GM12878 (cell line): Measurements from ENCODE around the gene ATOSB. TPM values are rescaled to one million over a fixed set of nuclear protein-coding genes. Genes with fewer than 3 reads are reported as not detected.

Source experiments
- BACH1 ChIP-seq: fragments of 450-650 bp; IDR thresholded peaks from 2 replicates; pipeline ENCODE4 v1.6.1; 2017; ENCODE audit warnings: mild to moderate bottlenecking, borderline replicate concordance
- BHLHE40 ChIP-seq, 2 experiments: fragments of 450-650 bp in 1 of 2; IDR thresholded peaks; 2 replicates each; pipeline ENCODE4 v1.6.1; 2011 to 2017; ENCODE audit warnings: low read depth in 2 of 2, borderline replicate concordance in 1 of 2, improper control_type of control experiment in 1 of 2, low read length in 1 of 2, mild to moderate bottlenecking in 1 of 2
- CTCF ChIP-seq, 3 experiments: IDR thresholded peaks in 2 of 3; conservative IDR thresholded peaks in 1 of 3; 2 replicates each; pipeline ENCODE4 v1.5.1; 2011; ENCODE audit warnings: low read depth in 3 of 3, low read length in 3 of 3, mild to moderate bottlenecking in 3 of 3, control low read depth in 2 of 3, moderate library complexity in 2 of 3, inconsistent platforms in 1 of 3, mixed read lengths in 1 of 3; ENCODE audit not compliant: control insufficient read depth in 2 of 3, insufficient read depth in 1 of 3; ENCODE audit errors: extremely low read depth in 1 of 3
- CUX1 ChIP-seq: IDR thresholded peaks from 2 replicates; pipeline ENCODE4 v1.6.1; 2012; ENCODE audit warnings: improper control_type of control experiment, low read depth, low read length; ENCODE audit not compliant: insufficient replicate concordance
- IKZF1 ChIP-seq: fragments of 450-650 bp; conservative IDR thresholded peaks from 2 replicates; pipeline ENCODE4 v1.6.1; 2017; ENCODE audit warnings: antibody characterized with exemption, mild to moderate bottlenecking
- IRF4 ChIP-seq: IDR thresholded peaks from 2 replicates; pipeline ENCODE4 v1.6.1; 2011; ENCODE audit warnings: low read depth, low read length
- MTA2 ChIP-seq: fragments of 450-650 bp; IDR thresholded peaks from 2 replicates; pipeline ENCODE4 v1.6.1; 2016; ENCODE audit warnings: low read depth, mild to moderate bottlenecking, moderate library complexity
- SKIL ChIP-seq: fragments of 450-650 bp; IDR thresholded peaks from 2 replicates; pipeline ENCODE4 v1.6.1; 2017; ENCODE audit warnings: mild to moderate bottlenecking, low read depth, inconsistent platforms; ENCODE audit not compliant: poor library complexity, severe bottlenecking
- SMAD5 ChIP-seq: IDR thresholded peaks from 2 replicates; pipeline ENCODE4 v1.6.1; 2016; ENCODE audit warnings: antibody characterized with exemption, low read depth
- TBL1XR1 ChIP-seq: IDR thresholded peaks from 2 replicates; pipeline ENCODE4 v1.6.1; 2012; ENCODE audit warnings: low read depth, low read length, improper control_type of control experiment
- polyA plus RNA-seq, 11 experiments: library from polyadenylated mRNA; depleted of rRNA in 4 of 11; unstranded in 6 of 11; stranded (reverse) in 5 of 11; fragments of >200 nt; fragmentation: Nextera tagmentation in 4 of 11; fragmentation: Illumina TruSeq in 1 of 11; extraction: Ambion mirVana in 4 of 11; extraction: Trizol in 1 of 11; gene quantifications; 1 replicate in 1 of 11; 2 replicates in 10 of 11; pipeline versions ENCODE4 v1.2.1 to v1.2.3, GENCODE V29; 2011 to 2016; ENCODE audit warnings: inconsistent platforms in 2 of 11, missing spikeins in 2 of 11, low read depth in 1 of 11
- total RNA-seq, 4 experiments: library from RNA; depleted of rRNA in 3 of 4; stranded (reverse); fragments of >200 nt in 3 of 4; fragmentation: Illumina TruSeq in 1 of 4; extraction: Trizol in 1 of 4; gene quantifications; 2 replicates each; pipeline versions ENCODE4 v1.2.1 to v1.2.3, GENCODE V29; 2013 to 2021

ATOSB gene
- total and polyA plus RNA-seq, 10 of the 15 experiments (the other 5 are each of a cell fraction or from before 2014, with no cell fraction given), result 0.60 to 5.4 (median 2.5) TPM

GRCh38 chr9:35115680-35116538 is at the start of gene ATOSB (continued):
- TF ChIP-seq CTCF (IDR thresholded peaks at IDR 0.05 in 2 of 3, conservative IDR thresholded peaks at IDR 0.05 in 1 of 3; ENCODE audit: control insufficient read depth in 2 of 3, extremely low read depth in 1 of 3, insufficient read depth in 1 of 3, low read depth in 3 of 3, low read length in 3 of 3) (no peak), CUX1 (no peak), MTA2 (no peak), TBL1XR1 (no peak), IRF4 (no peak), BHLHE40 (IDR thresholded peaks at IDR 0.05; ENCODE audit: borderline replicate concordance in 1 of 2, low read depth in 2 of 2, low read length in 1 of 2) (peak; percentile 97 to 98), BACH1 (no peak), SMAD5 (no peak), IKZF1 (no peak), SKIL (no peak)
